ENCODE data around the gene GRM1.

Gene GRM1

DNA sequence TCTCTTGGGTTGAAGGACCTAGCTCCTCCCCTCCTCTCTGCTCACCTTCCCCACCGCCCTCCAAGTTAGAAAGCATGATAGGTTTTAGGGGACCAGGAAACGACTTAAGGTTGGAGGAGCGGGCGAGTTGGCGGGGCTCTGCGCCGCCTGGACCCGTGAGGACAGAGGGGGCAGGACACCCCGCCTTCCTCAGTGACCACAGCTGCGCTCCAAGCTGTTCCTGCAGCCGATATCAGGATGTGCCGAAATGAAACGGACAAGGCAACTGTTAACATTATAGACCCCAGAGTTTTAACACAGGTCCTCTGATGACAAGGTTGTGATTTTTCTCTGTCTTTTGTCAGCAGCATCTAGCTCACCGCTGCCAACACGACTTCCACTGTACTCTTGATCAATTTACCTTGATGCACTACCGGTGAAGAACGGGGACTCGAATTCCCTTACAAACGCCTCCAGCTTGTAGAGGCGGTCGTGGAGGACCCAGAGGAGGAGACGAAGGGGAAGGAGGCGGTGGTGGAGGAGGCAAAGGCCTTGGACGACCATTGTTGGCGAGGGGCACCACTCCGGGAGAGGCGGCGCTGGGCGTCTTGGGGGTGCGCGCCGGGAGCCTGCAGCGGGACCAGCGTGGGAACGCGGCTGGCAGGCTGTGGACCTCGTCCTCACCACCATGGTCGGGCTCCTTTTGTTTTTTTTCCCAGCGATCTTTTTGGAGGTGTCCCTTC lies at the start of gene GRM1:
Gene GRM1, plus strand, starts transcription at position 212 of the 722 bp plus-strand sequence. Its CDS starts 456 bp downstream, at position 668.
- in situ Hi-C loops (cut with MboI; ENCODE audit: low sequenced_read_pairs): no loop called here

DNA sequence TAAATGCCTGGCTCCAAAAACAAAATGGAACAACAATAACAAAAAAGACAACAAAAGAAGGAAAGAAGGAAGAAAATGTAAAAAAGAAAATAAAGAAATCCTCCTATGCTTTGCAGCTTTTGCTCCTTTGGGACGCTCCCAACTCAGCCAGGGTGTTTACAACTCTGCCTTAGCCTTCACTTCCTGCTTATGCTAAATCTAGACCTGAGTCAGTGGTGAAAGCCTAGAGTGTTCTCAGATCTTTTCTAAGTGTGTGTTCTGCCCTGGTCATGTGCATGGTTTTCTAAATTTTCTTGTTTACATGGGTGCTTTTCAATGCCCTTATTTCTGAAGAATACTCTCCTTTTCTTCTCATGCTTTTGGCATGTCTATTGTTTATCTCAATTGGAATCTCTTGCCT lies 19.5 kb upstream of the GRM1 start:
- in situ Hi-C loops (cut with MboI; ENCODE audit: low sequenced_read_pairs): no loop called here

DNA sequence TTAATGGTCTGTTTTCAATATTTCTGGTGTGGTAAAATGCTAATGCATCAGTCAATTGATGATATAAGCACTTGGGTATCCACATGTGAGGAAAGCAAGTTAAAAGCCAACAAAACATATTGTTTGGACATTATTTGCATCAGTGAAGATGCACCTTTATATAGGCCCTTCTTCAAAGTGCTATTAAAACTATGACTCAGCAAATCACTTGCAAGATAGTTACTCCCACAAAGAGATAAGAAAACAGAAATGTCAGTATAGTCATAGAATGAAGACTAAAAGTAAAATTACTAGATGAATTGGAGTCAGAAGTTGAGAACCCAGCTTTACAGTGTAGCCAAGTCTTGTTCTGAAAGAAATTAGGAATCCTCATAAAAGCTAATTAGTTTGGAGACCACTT lies 14.6 kb upstream of the GRM1 start:
- in situ Hi-C loops (cut with MboI; ENCODE audit: low sequenced_read_pairs): no loop called here

DNA sequence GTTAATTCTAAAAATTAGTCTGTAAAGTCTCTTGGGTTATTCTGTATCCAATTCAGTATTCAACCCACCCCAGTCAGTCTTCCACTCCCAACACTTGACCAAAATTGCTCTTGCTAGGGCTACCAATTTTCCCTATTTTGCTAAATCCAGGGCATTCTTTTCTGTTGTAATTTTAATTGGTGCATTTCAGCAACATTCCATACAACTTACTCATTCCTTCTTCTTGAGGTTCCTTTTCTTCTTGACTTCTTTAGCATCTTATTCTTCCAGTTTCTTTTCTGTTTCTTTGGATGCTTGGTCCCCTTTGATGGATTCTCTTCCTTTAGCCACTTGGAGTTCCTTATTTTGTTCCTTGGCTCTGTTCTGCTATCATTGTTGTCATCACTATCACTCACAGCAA lies 11.2 kb upstream of the GRM1 start:
- in situ Hi-C loops (cut with MboI; ENCODE audit: low sequenced_read_pairs): no loop called here

DNA sequence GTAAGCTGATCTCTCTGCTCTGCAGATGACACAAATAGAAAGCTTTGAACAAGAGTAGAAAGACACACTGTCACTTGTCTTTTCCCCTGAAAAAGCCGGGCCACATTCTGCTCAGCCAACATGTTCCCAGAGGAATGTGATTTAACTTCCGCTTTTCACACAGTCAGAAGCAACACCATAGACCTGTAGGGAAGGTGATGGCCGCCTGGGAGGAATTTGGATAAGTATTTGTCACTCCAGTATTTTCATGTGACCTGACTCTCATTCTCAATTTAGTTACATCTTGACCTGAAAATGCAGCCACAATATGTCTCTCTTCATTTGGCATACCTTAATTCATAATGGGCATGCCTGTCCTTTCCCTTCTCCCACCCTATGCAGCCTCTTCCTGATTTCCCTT lies 2.0 kb upstream of the GRM1 start:
- in situ Hi-C loops (cut with MboI; ENCODE audit: low sequenced_read_pairs): no loop called here

DNA sequence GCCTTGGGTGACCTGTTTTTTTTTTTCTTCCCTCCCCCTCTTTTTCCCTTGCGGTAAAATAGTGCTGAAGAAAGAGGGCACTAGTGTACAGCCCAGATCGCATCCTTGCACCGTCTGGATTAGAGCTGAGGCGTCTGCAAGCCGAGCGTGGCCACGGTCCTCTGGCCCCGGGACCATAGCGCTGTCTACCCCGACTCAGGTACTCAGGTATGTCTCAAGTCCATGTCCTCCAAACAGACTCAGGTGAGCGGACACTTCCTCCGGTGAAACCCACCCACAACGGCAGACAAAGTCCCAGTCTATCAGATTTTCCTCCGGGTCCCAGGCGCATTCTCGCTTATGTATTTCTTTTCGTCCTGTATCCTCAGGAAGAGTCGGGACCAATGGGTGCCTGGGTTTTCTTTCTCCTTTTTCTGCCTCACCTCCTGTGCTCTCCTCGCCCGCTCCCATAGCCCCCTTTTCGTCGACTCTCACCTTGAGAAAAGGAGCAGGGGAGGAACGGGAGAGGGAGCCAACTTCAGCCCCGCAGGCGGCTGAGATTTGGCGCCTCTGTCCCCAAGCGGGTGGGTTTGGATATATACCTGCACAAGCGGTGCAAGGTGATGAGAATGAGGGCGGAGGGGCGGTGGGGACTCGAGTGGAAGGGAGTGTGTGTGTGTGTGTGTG lies 1.1 kb upstream of the GRM1 start:
- in situ Hi-C loops (cut with MboI; ENCODE audit: low sequenced_read_pairs): no loop called here

DNA sequence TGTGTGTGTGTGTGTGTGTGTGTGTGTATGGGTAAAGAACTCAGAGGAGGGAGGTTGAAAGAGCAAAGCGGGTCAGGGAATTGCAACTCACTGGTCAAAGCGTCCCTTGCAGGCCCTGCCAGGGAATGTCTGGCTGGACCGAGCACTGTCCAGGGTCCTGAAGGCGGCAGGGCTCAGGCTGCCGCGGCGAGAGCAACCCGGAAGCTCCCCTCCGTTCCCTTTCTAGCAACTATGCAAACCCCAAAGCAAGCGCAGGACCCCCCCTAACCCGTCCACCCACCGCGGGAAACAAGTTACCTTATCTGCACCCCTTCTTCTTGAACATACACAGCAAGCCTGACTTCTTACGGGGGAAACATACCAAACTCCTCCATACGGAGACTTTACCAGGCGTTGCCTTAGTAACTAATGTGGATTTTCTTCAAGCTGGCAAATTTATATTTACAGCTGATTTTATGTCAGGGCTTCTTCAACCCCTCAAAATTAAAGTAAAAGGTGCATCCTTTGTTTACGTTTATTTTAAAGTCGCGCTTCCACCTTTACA lies 538 bp upstream of the GRM1 start:
- in situ Hi-C loops (cut with MboI; ENCODE audit: low sequenced_read_pairs): no loop called here

DNA sequence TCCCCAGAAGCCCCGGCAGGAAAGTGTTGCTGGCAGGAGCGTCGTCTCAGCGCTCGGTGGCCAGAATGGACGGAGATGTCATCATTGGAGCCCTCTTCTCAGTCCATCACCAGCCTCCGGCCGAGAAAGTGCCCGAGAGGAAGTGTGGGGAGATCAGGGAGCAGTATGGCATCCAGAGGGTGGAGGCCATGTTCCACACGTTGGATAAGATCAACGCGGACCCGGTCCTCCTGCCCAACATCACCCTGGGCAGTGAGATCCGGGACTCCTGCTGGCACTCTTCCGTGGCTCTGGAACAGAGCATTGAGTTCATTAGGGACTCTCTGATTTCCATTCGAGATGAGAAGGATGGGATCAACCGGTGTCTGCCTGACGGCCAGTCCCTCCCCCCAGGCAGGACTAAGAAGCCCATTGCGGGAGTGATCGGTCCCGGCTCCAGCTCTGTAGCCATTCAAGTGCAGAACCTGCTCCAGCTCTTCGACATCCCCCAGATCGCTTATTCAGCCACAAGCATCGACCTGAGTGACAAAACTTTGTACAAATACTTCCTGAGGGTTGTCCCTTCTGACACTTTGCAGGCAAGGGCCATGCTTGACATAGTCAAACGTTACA lies 817 bp downstream of the GRM1 start:
- in situ Hi-C loops (cut with MboI; ENCODE audit: low sequenced_read_pairs): no loop called here

DNA sequence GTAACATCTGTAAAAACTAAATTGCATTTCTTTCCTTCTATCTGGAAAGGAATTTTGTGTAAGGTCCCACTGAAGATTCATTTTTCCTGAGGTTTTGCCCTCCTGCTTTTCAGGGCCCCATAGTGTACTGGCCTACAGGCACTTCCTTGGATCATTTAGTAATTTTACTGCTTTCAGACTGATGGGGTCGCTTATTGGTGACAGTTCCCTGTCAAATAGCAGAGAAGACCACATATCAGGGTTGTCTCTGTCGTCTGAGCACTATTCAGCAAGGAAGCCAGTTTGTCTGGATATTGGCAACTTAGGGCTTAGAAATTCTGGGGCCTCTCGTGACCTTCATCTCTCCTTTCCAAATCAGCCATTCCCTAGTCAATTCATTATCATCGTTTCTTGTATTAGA lies 3.5 kb downstream of the GRM1 start:
- in situ Hi-C loops (cut with MboI; ENCODE audit: low sequenced_read_pairs): no loop called here

DNA sequence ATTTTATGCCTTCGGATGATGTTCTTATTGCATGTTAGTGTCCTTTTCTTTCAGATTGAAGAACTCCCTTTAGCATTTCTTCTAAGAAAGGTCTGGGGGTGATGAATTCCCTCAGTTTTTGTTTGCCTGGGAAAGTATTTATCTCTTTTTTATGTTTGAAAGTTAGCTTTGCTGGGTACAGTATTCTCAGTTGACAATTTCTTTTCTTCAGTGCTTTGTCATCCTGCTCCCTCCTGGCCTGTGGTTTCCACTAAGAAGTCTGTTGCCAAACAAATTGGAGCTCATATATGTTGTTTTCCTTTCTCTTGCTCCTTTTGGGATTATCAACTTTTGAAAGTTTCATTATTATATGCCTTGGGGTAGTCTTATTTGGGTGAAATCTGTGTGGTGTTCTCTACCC lies 11.5 kb downstream of the GRM1 start:
- in situ Hi-C loops (cut with MboI; ENCODE audit: low sequenced_read_pairs): no loop called here

DNA sequence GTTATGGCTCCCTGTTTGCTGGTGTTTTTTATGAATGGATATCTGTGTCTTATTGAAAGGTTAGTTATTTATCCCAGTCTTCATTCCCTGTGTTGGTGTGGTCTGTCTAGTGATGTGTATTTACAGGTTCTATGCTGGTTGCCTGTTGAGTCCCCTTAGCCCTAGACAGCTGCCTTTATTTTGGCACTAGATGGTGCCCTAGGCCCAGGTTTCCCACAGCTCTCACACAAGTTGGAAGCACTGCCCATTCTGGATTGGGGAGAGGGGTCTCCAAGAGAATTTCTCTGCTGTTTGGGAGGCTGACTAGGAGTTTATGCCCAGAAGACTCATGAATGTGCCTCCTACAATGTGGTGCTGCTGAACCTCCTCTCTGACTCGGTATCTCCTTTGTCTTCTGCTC lies 12.4 kb downstream of the GRM1 start:
- in situ Hi-C loops (cut with MboI; ENCODE audit: low sequenced_read_pairs): no loop called here

DNA sequence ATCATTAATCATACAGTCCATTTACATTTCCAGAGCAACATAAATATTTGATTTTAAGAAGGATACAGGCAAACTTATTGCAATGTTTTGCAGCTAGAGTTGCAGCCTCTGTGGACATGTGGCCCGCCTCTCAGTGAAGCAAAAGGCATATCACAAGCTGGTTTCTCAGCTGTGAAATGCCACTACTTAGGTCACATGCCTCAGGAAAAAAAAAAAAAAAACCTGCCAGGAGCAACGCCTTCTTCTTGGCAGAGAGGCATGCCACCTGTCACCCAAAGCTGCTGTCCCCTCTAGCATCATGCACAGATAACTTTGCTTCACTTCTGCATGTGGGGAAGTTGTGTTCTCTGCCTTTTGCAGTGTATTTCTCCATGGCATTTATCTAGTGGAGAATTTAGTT lies 18.5 kb downstream of the GRM1 start:
- in situ Hi-C loops (cut with MboI; ENCODE audit: low sequenced_read_pairs): no loop called here

DNA sequence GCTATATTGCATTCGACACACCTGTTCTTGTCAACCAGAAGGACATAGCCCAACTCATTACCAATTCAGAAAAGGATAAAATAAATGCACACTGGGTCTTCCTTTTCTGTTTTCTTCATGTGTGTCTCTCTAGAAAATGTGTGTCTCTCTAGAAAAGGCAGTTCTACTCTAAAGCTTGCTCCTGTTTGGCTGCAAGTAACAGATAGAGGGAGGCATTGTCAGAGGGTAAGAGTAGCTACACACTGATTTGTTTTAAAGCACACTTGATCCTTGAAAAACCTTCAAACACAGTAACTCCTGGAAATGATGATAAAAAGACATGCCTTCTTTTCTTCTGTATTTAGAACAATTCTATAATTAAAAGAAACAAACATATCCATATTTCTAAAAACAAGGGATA lies 21.3 kb downstream of the GRM1 start:
- in situ Hi-C loops (cut with MboI; ENCODE audit: low sequenced_read_pairs): no loop called here

DNA sequence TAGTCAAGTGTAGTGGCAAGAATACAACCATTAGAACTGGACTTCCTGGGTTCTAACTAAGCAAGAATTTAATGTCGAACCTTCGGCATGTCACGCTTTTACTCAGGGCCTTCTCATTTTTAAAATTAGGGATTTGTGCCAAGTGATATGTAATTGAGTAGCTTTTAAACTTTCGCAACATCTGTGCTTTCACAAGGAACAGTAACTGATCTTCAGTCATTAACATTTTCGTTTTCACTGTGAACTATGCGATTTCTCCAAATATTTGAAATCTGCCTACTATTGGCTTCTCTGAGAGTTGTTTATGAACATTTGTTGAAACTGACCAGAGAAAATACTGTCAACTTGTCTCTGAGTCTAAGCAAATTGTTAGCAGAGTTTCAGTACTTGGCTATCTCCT lies 27.6 kb downstream of the GRM1 start:
- in situ Hi-C loops (cut with MboI; ENCODE audit: low sequenced_read_pairs): no loop called here

DNA sequence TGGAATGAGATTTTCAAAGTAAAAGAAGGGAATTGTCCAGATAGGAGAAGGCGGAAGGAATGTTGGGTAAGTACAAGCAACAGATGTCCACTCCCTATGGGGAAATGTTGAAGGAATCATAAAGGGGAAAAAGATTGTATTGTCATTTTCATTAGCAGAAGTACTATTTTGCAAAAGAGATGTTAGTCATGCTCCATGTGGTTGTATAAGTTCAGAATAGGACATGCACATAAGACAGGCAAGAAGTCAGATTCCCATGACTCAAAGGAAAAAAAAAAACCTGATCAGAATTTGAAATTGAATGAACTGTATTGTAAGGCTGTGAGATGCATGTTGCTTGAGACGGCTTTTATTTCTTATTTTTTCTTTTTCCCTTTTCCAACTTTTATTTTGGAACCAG lies 36.8 kb downstream of the GRM1 start:
- in situ Hi-C loops (cut with MboI; ENCODE audit: low sequenced_read_pairs): no loop called here

DNA sequence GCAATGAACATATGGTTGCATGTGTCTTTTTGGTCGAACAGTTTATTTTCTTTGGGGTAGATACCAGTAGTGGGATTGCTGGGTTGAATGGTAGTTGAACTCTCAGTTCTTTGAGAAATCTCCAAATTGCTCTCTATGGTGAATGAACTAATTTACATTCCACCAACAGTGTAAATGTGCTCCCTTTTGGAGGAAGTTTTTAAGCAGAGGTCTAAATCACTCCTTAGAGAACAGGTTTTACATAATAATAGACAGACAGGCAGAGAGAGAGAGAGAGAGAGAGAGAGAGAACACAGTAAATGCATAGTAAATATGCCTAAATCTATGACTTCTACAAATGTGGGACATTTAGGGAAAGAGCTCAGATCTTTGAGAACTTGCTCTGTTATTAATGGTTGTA lies 37.6 kb downstream of the GRM1 start:
- in situ Hi-C loops (cut with MboI; ENCODE audit: low sequenced_read_pairs): no loop called here

DNA sequence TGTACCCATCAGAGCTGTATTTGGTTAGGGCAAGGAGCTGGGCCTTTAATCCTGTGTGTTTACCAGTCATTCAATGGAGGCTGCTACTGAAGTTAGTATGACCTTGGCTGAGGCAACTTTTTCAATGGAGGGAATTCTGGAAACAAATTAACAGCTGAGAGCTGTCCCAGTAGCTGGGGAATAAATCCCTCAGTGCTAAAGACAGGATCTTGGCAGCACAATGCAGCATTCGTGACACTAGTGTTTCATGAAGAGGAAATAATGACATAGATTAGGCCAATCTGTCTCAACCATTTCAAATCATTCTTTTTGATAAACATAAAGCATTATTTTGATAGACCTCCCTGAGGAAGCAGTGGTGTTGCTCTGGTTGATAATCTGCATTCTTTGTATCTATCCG lies 42.9 kb downstream of the GRM1 start:
- in situ Hi-C loops (cut with MboI; ENCODE audit: low sequenced_read_pairs): no loop called here

DNA sequence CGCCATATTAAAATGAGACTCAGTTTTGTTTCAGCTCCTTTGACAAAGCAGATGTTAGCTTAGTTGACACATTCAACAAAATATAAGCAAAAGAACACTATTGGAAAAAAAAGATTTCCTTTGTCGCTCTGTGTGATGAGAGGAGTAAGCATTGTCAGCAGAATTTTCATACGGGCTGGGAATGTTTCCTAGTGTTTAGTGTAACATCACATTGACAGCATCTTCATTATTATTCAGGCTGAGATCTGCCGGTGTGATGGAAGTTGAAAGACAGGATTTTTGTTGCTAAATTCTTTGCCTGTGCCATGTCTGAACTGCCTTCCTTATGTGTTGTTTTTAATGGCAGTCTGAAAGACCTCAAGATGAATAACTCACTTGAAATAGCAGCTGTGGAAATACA lies 49.1 kb downstream of the GRM1 start:
- in situ Hi-C loops (cut with MboI; ENCODE audit: low sequenced_read_pairs): no loop called here

DNA sequence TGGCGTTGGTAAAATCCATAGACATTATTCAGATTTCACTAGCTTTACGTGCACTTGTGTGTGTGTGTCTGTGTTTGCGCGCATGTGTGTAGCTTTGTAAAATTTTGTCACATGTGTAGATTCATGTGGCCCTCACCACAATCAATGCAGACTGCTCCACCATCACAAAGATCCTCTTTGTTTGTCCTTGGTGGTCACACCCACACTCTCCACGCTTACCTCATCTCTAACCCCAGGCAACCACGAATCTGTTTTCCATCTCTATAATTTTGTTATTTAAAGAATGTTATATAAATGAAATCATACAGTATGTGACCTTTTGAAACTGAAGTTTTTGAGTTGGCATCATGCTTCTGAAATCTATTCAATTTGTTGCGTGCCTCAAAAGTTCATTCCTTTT lies 58.5 kb downstream of the GRM1 start:
- in situ Hi-C loops (cut with MboI; ENCODE audit: low sequenced_read_pairs): no loop called here

DNA sequence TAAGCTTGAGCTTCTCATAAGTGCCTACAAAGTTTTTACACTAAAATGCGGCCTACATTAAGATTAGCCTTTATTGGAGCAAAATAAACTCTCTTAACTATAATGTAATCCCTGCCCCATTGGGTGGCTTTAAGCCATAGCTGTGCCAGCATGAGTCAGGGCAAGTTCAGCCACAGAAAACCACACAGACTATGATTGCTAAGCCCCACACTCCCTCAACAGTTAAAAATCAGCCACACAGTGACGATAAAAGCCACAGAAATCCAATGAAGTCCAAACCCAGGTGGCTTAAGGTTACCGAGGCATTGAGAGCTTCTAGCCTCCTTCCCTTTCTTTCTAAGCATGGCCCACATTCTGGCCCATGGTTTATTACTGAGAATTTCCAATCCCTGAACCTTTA lies 61.6 kb downstream of the GRM1 start:
- in situ Hi-C loops (cut with MboI; ENCODE audit: low sequenced_read_pairs): no loop called here

DNA sequence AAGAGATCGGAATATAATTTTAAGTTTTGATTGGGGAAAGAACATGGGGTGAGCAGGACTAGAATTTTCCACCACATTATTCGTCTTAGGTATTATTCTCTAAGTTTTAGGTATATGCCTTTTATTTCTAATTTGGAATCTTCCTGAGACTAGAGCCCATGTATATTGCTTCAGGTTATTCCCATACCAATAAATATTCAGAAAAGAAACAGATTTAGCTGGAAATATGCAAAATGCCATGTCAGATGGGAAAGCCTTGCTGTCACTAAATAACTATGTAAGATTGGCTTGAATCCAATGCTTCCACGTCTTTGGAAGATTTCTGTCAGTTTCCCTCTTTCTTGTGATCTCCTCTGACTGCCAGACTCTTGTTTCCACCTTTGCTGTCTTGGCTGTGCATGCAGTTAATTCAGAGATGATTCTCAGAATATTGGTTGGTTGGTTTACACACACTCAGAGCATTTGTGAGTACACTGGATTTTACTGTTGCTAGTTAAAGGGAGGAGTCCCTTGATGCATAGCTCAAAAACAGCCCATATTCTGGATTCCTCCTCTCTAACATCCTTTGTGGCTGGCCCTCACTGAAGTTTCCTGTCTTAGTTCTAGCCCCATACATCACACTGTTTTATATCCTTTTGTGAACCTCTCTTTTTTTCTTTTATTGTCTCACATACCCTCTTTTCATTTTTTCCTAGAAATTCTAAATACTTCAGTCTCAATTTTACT lies 64.3 kb downstream of the GRM1 start:
- in situ Hi-C loops (cut with MboI; ENCODE audit: low sequenced_read_pairs): no loop called here

Data from HL-60/S4 treated with retinoic acid at 250 ng/mL for 4 days and 3 days (cell line).